DMS53 (cell line): ENCODE data around the gene DDX52.
A peak's percentile ranks its signal among the peaks of the same experiment; 100 is the strongest.
"Not testable (repeated sequence)": the region's sequence is repeated elsewhere in the genome, so short reads cannot be mapped to it uniquely, and the experiment has no call there.

Source experiments
- DNase-seq: peaks from one replicate; lab custom pipeline; 2025; lab: John Stamatoyannopoulos, UW

Gene DDX52

DNA sequence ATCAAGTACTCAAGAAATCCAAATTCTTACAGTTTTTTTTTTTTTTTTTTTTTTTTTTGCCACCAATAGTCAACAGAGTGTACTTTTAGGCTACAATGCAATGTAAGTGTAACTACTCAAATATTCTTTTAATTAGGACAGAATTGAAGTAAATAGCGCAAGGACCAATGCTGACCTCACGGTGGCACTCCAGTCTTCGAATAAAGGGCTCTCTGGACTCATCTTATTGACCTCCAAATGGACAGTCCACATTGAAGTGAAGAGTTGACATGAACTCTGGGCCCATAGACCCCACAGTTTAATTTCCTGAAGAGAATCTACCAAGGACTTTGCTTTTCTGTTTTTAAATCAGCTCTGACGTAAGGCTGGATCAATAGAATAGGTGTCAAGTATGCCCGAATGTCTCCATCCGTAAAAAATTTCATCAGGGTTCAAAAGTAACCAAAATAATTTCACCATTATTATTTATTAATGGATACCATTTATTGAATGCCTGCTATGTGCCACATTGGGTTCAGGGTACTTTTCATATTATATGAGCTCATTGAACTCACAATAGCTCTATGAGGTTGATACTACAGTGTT is 7.3 kb upstream of the DDX52 start:
- DNase-seq: peak; percentile 67

DNA sequence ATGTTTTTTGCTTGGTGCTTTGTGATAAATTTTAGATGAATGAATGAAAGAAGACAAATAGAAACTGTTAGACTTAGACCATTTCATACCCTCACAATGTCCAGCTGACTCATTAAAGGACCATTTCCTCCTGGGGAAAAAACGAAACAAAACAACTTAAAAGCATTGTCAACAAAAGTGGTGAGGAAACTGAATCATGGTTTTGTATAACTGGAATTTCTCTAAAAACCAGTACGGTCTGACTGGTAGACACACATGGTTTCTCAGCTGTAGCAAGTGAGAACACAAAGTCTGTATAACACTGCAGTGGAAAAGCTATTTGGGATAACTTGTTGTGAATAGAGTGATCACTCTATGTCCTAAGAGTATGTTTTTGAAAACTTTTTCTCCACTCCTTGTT is 5.3 kb upstream of the DDX52 start:
- peak; percentile 19 for DNase-seq

DNA sequence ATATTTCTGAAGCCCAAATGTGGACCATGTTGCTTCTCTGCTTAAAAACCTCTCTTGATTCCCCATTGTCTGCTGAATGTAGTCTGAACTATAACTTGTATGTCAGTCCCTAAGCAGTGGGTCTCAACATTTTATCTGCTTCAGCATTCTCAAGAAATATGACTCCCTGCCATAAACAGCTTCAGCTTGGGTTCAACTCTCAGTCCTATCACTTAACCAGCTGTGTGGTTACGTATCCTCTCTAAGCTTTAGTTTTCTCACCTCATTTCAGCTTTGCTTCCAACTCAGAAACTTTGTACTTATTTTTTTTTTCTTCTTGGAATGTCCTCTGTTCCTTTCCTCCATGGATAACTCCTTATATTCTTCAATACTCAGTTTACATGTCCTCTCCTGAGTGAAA is 4.6 kb upstream of the DDX52 start:
- DNase-seq: no peak

DNA sequence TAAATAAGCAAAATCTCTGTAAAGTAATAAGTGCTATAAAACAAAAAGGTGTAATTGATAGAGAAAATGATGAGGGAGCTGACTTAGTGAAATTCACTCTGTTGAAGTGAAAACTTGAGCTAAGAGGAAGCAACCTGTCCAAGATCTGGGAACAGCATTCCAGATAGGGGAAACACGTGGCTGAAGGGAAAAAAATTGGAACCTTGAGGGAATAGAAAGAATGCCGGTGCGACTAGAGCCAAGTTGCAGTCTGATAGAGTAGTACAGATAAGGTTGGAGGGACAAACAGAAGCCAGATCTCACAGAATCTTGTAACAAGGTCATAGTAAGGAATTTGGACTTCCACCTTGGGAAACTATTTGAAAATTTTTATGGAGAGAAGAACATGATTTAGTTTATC is 623 bp upstream of the DDX52 start:
- peak; percentile 10 for DNase-seq

DNA sequence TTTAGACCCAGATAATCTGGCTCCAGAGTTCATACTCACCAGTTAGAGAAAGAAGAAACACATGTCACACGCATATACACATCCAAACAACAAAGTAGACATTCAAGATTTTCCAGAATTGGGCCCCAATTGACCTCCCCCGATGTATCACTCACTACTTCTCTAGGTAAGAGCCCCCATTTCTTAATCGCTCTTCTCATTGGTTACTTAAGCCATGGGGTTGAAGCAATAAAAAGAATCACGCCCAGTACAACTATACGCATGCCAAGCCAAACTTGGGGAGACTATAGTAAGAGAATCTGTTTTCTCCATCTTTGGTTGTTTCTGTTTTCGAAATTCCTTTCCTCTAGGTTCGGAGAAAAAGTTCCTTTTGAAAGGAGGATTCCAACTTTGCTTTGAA is 565 bp downstream of the DDX52 start:
- DNase-seq: peak; percentile 23

DNA sequence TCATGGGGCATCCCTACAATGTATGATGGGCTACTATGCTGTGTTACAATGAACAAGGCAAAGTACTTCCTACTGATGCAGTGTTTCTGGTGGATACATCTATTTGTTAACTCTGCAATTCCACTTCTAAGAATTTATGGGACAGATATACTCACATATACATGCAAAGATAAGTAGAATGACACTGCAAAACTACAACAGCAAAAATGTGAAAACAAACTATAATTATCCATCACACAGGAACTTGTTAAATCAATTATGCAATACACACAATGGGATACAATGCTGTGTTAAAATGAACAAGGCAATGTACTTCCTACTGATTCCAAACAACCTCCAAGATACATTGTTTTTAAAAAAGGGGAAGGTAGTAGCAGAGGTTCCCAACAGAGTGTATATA is 3.2 kb downstream of the DDX52 start:
- DNase-seq: no peak

DNA sequence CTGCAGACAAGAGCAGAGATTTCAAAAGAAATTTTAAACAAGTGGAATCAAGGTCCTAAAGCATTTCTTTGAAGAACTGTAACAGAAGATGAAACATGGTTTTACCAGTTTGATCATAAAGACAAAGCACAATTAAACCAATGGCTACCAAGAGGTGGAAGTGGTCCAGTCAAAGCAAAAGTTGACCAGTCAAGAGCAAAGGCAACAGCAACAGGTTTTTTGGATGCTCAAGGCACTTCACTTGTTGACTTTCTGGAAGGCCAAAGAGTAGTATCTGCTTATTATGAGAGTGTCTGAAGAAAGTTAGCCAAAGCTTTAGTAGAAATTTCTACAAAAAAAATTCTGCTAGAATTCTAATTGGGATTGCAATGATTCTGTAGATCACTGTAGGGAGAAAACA is 5.3 kb downstream of the DDX52 start:
- DNase-seq: no peak

DNA sequence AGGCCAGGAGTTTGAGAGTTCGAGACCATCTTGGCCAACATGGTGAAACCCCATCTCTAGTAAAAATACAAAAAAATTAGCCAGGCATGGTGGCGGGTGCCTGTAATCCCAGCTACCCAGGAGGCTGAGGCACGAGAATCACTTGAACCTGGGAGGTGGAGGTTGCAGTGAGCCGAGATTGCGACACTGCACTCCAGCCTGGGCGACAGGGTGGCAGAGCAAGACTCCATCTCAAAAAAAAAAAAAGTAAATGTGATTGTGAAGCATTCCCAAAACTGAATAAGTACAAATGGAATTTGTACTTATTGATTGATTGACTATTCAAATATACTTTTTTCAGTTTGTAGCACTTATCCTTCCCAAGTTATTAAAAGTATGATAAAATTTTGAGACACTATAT is 26.8 kb downstream of the DDX52 start:
- not testable (repeated sequence) for DNase-seq

DNA sequence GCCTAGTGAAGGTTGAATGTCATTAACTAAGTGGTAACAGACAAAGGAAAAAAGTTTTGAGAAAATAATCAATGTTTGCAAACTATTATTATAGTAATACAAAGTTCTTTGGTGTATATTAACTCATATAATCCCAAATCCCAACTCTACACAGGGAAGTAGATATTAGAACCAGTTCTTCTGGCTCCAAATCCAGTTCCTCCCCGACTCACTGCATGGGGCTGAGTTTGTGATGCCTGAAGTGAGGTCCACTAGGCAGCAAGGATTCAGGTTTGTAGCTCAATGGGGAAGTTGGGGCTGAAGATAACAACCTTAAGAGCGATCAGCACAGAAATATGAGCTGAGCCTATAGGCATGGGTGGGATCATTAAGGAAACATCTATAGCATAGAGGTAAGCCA is 28.4 kb downstream of the DDX52 start:
- DNase-seq: no peak

DNA sequence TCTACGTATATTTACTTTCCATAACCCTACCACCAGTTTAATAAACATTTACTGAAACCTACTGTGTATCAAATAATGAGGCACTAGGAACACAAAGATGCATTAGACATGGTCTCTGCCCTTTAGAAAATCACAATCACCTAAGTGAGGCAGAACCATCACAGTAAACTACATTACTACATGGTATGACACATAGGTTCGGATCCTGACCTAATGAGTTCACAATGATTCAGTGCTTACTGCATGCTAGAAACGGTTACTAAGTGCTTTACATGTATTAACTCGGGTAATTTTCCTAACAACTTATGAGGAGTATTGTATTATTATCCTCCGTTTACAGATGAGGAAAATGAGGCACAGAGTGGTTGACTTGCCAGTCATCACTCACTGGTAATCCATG is 28.9 kb downstream of the DDX52 start:
- no peak for DNase-seq

DNA sequence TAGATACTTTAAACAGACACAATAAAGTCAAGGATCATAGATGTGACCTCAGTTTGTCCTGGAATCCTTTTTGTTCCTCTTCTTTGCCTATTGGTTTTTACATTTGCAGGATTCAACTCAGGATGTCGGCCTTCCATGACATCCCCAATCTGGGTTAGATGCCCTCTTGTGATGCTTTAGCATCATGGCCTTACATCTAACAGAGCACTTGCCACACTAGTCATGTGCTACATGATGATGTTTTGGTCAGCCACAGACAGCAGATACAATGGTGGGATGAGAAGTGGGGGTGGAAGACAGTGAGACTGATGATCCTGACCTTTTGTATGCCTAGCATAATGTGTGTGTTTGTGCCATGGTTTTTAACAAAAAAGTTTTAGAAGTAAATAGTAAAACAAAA is 32.3 kb downstream of the DDX52 start:
- peak; percentile 8 for DNase-seq

DNA sequence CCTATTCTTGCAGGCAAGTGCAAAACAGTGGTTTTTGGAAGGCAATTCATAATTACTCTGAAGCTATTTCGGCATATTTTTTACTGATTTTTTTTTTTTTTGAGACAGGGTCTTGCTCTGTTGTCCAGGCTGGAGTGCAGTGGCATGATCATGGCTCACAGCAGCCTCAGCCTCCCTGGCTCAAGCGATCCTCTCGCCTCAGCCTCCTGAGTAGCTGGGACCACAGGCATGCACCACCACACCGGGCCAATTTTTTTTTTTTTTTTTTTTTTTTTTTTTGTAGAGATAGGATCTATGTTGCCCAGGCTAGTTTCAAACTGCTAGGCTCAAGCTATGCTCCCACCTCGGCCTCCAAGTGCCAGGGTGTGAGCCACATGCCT is 33.2 kb downstream of the DDX52 start:
- DNase-seq: peak; percentile 12

DNA sequence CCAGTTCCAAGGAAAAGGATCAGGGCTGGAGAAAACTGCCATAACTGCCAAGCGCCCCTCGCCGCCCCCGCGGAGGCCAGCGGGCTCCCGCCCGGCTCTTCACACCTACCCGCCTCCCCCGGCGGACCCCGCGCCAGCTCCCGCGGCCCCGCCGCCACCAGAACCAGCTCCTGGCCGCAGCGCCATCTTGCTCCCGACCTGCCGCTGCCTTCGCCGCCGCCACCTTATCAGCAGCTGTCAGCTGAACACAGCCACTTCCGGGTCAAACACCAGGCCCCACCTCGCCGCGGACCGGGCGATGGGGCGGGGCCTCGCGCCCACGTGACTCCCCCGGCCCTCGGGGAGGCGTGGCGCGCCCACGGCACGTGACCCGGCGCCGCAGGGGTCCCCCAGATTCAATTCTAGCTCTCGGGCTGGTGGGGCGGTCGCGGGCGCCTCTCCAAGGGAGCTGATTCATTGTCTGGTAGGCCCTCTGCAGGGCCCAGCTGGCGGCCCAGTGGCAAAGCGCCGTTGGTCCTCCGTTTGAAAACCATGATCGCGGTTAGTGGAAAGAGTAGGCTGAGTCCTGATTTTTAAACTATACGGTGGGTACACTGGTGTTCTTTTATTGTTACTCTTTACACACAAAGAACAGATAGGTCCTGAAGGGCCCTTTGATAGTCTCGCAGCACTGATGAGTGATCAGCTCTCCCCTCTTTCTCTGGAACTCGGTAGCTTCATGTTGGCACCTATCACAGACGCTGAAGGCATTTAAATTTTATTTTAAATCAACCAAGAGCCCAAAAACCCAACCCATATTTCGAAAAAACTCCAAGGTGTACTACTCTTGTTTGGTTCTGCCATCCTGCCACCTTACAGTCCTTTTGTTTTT is 33.8 kb downstream of the DDX52 start, which contains the start of gene SYNRG:
Gene SYNRG, minus strand, starts transcription at position 249 of the 871 bp plus-strand sequence. Its CDS starts 63 bp downstream, at position 186.
- DNase-seq: peak; percentile 96

DNA sequence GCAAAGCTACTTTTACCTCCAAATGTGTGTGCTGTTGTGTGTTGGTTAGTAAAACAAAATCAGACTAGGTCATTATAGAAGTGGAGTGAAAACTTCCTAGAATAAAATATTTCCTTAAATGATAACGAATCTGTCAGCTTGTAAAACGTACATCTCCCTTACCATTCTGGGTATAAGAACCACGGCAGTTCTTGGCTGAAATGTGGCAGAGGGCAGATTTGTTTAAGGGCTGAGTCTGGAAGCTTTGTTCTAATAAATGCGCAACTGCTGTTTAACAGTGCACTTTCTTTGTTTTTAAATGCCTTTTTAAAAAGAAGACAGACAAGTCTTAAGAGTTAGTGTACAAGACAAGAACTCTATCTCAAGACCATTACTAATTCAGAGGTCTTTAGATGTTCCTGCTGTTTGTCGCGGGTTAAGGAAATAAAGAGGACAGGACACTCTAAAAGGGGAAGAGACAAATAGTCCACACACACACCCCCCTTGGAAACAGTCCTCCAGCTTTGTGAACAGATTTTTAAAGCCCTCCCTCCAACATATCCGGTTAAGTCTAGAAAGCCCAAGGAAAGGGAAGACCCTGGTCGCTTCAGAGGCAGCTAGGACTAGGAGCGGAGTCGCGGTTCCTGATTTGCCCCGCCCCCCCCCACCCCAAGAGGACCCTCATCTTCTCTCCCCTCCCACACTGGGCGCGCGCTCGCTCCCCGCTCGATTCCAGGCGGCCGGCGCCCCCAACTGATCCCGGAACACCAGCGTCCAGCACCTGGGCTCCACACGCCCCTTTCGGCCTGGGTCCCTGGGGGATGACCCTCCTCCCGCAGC is 34.7 kb downstream of the DDX52 start:
- peak; percentile 45 for DNase-seq

DNA sequence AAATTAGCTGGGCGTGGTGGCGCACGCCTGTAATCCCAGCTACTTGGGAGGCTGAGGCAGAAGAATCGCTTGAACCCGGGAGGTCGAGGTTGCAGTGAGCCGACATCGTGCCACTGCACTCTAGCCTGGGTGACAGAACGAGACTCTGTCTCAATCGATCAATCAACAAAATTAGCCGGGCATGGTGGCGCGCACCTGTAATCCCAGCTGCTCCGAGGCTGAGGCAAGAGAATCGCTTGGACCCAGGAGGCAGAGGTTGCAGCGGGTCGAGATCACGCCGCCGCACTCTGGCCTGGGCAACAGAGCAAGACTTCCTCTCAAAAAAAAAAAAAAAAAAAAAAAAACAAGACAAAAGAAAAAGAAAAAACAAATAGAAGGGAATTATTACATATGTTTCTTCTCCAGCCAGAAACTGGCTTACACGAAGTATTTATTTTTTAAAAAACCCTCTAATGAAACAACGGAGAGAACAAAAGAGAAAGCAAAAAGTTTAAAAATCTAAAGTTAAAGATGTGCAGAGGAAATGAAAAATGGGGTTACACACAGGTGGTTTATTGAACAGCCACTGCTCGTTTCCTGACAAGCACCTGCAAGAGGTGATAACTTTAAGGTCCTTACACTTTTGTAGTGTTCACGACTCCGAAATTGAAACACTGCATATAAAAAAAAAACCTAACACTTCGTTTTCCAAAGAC is 35.5 kb downstream of the DDX52 start:
- no peak for DNase-seq

DNA sequence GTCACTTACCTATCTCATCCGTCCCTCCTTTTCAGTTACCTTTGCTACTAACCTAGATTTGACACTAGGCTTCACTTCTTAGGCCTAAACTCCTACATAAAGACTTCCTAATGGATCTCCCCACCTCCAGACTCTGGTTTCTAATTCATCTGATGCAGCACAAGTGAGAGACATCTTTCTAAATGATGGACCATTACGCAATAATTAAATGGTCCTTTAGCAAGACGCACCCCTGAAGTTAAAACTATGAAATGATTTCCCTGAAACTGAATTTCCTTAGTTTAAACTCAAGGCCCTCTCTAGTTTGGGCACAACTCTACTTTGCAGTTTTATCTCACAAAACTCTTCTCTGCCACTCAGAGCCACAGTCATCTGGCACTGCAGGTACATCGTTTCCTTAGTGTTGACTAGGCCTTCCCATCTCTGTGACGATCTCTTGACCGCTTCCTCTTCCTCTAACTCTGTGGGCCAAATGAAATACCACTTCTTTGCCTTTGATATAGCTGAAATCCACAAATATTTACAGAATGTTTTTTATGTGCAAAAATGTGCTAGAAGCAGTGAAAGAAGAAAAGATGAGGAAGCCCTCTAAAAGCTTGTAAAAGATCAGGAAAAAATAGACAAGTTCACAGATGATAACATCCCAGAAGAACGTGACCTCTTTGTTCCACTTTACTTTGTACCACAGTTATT is 37.3 kb downstream of the DDX52 start:
- no peak for DNase-seq

DNA sequence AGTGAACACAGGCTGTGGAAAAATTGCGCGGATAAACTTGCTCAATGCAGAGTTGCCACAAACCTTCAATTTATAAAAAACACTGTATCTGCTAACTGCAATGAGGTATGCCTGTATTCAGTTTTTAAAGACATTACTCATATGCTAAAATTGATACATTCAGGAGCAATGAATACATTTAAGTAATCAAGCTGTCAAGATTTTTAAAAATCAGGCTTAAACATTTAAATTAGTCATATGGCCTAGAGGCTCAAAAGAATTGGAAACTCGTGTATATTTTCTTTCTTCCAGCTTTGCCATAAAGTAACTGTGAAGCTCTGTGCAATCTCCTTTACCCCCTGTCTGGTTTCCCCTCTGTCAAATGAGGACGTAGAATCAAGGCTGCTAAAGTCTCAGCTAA is 38.2 kb downstream of the DDX52 start:
- no peak for DNase-seq

DNA sequence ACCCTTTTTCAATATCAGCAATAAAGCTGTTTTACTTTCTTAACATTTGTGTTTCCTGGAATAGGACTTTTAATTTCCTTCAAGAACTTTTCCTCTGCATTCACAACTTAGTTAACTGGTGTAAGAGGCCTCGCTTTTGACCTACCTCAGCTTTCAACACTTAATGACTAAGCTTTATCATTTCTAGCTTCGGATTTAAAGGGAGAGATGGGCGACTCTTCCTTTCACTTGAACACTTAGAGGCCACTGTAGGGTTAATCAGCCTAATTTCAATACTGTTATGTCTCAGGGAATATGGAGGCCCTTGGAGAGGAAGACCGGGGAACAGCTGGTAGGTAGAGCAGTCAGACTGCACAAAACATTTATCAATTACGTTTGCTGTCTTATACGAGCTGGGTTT is 38.7 kb downstream of the DDX52 start:
- DNase-seq: no peak

DNA sequence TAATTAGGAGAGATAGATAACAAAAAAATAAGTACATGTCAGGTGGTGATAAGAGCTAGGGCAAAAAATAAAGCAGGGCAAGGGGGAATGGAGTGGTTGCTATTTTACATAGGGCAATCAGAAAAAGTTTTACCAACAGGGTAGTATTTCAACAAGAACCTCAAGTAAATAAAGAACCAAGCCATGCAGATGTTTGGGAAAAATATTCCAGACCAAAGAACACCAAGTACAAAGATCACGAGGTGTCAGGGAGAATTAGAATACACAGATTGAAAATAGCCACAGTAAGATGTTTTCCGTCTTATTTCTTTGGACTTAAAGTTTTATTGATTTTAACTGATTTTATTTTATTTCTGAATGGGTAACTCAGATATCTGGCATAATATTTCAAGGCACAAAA is 45.1 kb downstream of the DDX52 start:
- DNase-seq: no peak

DNA sequence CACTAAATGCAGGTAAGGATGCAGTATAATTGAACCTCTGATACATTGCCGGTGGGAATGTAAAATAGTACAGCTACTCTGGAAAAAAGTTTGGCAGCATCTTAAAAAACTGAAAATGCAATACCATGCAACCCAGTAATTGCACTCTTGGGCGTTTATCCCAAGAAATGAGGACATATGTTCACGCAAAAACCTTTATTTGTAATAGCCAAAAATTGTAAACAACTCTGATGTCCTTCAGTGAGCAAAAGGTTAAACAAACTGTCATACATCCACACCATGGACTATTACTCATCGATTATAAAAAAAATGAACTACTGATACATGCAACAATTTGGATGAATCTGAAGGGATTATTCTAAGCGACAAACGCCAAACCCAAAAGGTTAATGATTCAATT is 51.0 kb downstream of the DDX52 start:
- DNase-seq: no peak

DNA sequence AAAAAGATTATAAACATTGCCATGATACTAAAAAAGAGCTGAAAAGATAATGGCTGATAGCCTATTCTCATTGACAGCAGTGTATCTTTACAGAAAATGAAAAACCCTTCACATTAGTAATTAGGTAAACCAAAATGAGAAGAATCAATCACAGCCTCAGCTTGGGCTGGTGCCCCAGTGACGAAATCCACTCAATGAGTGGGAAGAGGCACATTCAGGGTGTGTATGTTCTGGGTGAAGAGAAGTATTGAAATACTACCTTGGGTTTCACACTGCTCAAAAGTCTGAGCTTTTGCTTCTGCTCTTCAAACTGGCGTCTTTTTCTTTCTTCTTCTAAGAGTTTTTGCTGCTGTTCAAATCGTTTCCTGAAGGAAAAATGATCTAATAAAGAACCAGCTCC is 58.2 kb downstream of the DDX52 start:
- DNase-seq: no peak

DNA sequence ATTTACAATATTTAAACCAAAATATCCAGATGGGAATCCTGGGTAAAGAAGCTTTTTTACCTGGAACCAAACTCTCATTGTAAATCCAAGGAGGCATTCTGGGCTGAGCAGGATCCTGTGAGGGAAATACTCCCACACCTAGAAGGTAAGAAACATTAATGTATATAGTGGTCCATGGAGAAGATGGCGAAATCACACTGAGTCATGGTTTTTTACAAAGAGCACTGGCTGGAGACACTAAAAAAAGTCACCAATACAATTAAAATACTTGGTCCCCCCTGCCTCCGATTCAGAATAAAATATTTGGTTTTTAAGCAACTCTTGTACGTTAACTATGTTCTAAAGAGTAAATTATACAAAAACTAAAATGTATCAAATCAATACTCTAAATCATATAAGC is 67.0 kb downstream of the DDX52 start:
- no peak for DNase-seq
